OCI-LY1 (cell line): Measurements from ENCODE around the gene PLCB4.

Experiments used
- H2AFZ ChIP-seq: fragments of 200-600 bp; sonication (generic), shearing (Covaris generic); 2 replicates; pipeline ENCODE4 v1.6.0; 2014; ENCODE audit warnings: antibody characterized with exemption, mild to moderate bottlenecking, low read length
- H3F3A ChIP-seq: fragments of 200-600 bp; sonication (generic), shearing (Covaris generic); 2 replicates; pipeline ENCODE4 v1.6.0; 2014; ENCODE audit warnings: mild to moderate bottlenecking, antibody characterized with exemption, low read length, moderate library complexity; ENCODE audit not compliant: insufficient read depth
- H3K27ac ChIP-seq: fragments of 200-600 bp; sonication (generic); 2 replicates; pipeline ENCODE4 v1.5.1; 2014; ENCODE audit warnings: low read length, mixed run types, mild to moderate bottlenecking, low read depth; ENCODE audit not compliant: poor library complexity, severe bottlenecking
- H3K27me3 ChIP-seq: fragments of 200-600 bp; sonication (generic); 2 replicates; pipeline ENCODE4 v1.6.0; 2014; ENCODE audit warnings: antibody characterized with exemption, mild to moderate bottlenecking, low read length, moderate library complexity; ENCODE audit not compliant: insufficient read depth
- H3K36me3 ChIP-seq: fragments of 200-600 bp; sonication (generic); 2 replicates; pipeline ENCODE4 v1.6.1; 2014; ENCODE audit warnings: mild to moderate bottlenecking, antibody characterized with exemption, low read length, moderate library complexity, mixed read lengths; ENCODE audit not compliant: insufficient read depth
- H3K4me1 ChIP-seq: fragments of 200-600 bp; sonication (generic); 2 replicates; pipeline ENCODE4 v1.5.1; 2014; ENCODE audit warnings: mild to moderate bottlenecking, low read length, moderate library complexity; ENCODE audit not compliant: insufficient read depth, severe bottlenecking
- H3K4me2 ChIP-seq: fragments of 200-600 bp; sonication (generic), shearing (Covaris generic); 2 replicates; pipeline ENCODE4 v1.6.1; 2014; ENCODE audit warnings: low read length
- H3K4me3 ChIP-seq: fragments of 200-600 bp; sonication (generic); 2 replicates; pipeline ENCODE4 v1.5.1; 2014; ENCODE audit warnings: low read length, low read depth, mild to moderate bottlenecking, mixed read lengths; ENCODE audit not compliant: poor library complexity, severe bottlenecking
- H3K79me2 ChIP-seq: fragments of 200-600 bp; shearing (Covaris generic); 2 replicates; pipeline ENCODE4 v1.6.1; 2016; ENCODE audit warnings: mixed run types, low read length, mixed read lengths; ENCODE audit not compliant: insufficient read depth
- H3K9ac ChIP-seq: fragments of 200-600 bp; sonication (generic), shearing (Covaris generic); 2 replicates; pipeline ENCODE4 v1.6.1; 2014; ENCODE audit warnings: mild to moderate bottlenecking, low read length, mixed read lengths
- H3K9me2 ChIP-seq: fragments of 200-600 bp; sonication (generic), shearing (Covaris generic); 2 replicates; pipeline ENCODE4 v1.6.1; 2014; ENCODE audit warnings: low read depth, mild to moderate bottlenecking, low read length, mixed read lengths
- H3K9me3 ChIP-seq: fragments of 200-600 bp; shearing (Covaris generic); 2 replicates; pipeline ENCODE4 v1.6.1; 2014; ENCODE audit warnings: low read length, mixed read lengths
- H4K20me1 ChIP-seq: fragments of 200-600 bp; sonication (generic), shearing (Covaris generic); 2 replicates; pipeline ENCODE4 v1.6.0; 2016; ENCODE audit warnings: mild to moderate bottlenecking, low read length; ENCODE audit not compliant: insufficient read depth
- CTCF ChIP-seq: fragments of 200-600 bp; sonication (generic), shearing (Covaris generic); IDR thresholded peaks from 2 replicates; pipeline ENCODE4 v1.5.1; 2017; ENCODE audit warnings: mild to moderate bottlenecking, antibody characterized with exemption, low read length, moderate library complexity, mixed read lengths
- EZH2 ChIP-seq: fragments of 200-600 bp; sonication (generic), shearing (Covaris generic); IDR thresholded peaks from 2 replicates; pipeline ENCODE4 v1.8.0; 2017; ENCODE audit warnings: borderline replicate concordance, mixed run types, mild to moderate bottlenecking, antibody characterized with exemption, low read length, moderate library complexity, mixed read lengths

PLCB4 gene

GRCh38 chr20:9218531-9218961, 149.7 kb downstream of the PLCB4 start:
- Histone ChIP-seq H3K4me3 (no peak overlapping the region), H3K9me3 (no peaks in the 10 kb centered on the region), H4K20me1 (no peaks in the 10 kb centered on the region), H3K27ac (no peak overlapping the region), H3K9ac (no peak overlapping the region), H3K4me1 (no peaks in the 10 kb centered on the region), H3K36me3 (no peaks in the 10 kb centered on the region), H3K27me3 (no peaks in the 10 kb centered on the region), H3K9me2 (no peaks in the 10 kb centered on the region), H2AFZ (no peak overlapping the region), H3K4me2 (no peak overlapping the region), H3F3A (no peaks in the 10 kb centered on the region), H3K79me2 (no peaks in the 10 kb centered on the region)
- TF ChIP-seq CTCF (no peak), EZH2 (no peak)

- H3K79me2 ChIP-seq = no peaks in the 10 kb centered on the region
- H3K27ac ChIP-seq = no peak overlapping the region
- no peak overlapping the region for H3K9ac ChIP-seq
- H4K20me1 ChIP-seq = no peaks in the 10 kb centered on the region
- no peak for TF ChIP-seq CTCF
- no peak for TF ChIP-seq EZH2
- no peak overlapping the region for H3K4me3 ChIP-seq
- H3K9me2 ChIP-seq = no peaks in the 10 kb centered on the region
- no peaks in the 10 kb centered on the region for H3K9me3 ChIP-seq
- no peaks in the 10 kb centered on the region for H3K36me3 ChIP-seq
- no peaks in the 10 kb centered on the region for H3K27me3 ChIP-seq
- H3K4me2 ChIP-seq = no peak overlapping the region
- no peak overlapping the region for H2AFZ ChIP-seq
- H3F3A ChIP-seq = no peaks in the 10 kb centered on the region
- no peaks in the 10 kb centered on the region for H3K4me1 ChIP-seq
These were observed 152.1 kb downstream of the PLCB4 start for GRCh38 chr20:9220874-9221547.

GRCh38 chr20:9223296-9223695, 154.4 kb downstream of the PLCB4 start:
- Histone ChIP-seq H3K79me2 (no peaks in the 10 kb centered on the region), H2AFZ (no peak overlapping the region), H3K27ac (no peak overlapping the region), H3K9me2 (no peaks in the 10 kb centered on the region), H3F3A (no peaks in the 10 kb centered on the region), H3K36me3 (no peaks in the 10 kb centered on the region), H3K9me3 (no peaks in the 10 kb centered on the region), H3K4me2 (no peak overlapping the region), H3K4me3 (no peak overlapping the region), H3K9ac (no peak overlapping the region), H4K20me1 (no peaks in the 10 kb centered on the region), H3K27me3 (no peaks in the 10 kb centered on the region), H3K4me1 (no peaks in the 10 kb centered on the region)
- TF ChIP-seq EZH2 (no peak), CTCF (no peak)
